ENCODE measurements around the gene SLC12A4. TPM values are rescaled to one million over a fixed set of nuclear protein-coding genes. Genes with fewer than 3 reads are reported as not detected.

Gene SLC12A4
- total RNA-seq, 1 donor from 2014 or later: 8.8 TPM

DNA sequence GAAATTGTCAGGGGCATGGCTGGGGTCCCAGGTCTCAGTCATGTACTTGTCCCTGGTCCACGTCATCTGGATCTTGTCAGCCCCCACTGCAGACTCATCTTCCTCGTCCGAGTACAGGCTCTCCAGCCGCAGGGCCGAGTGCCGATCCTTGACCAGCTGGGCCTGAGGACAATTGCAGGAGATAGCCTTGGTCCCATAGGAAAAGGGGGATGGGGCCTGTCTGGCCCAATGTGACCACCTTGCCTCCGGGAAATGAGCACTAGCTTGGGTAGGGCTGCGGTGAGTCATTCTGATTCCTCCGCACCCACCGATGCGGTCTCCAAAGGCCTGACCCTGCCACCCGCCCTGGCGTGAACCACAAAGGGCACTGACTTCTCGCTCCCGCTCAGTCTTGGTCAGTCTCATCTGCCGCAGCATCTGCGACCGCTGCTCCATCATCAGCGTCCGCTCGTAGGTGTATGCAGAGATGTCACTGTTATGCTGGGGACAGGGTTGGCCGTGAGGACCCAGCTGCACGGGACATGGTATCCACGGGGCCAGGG, 23.0 kb downstream of the SLC12A4 start:
- no peak for DNase-seq (ENCODE audit: low spot score)
- no peak overlapping the region for H2AFZ ChIP-seq (replicated peaks)
- H3K79me2 ChIP-seq (ENCODE audit: low read depth): no peaks in the 10 kb centered on the region
- peaks cover 36% of the 10 kb centered on the region for H3F3A ChIP-seq (ENCODE audit: low read depth)
- no peaks in the 10 kb centered on the region for H3K27me3 ChIP-seq
- H3K4me2 ChIP-seq: no peak overlapping the region
- H3K9ac ChIP-seq: no peak overlapping the region
- Mint-ChIP-seq H3K9me3 (no peaks in the 10 kb centered on the region), H3K27ac (no peak overlapping the region), H3K4me3 (no peak overlapping the region), H3K27me3 (ENCODE audit: insufficient read depth, low read depth) (peaks cover 5% of the 10 kb centered on the region), H3K4me1 (peaks cover 20% of the 10 kb centered on the region), H3K36me3 (no peaks in the 10 kb centered on the region)
- peaks cover 37% of the 10 kb centered on the region for H4K20me1 ChIP-seq (ENCODE audit: low read depth)
- no peak overlapping the region for H3K27ac ChIP-seq
- H3K4me1 ChIP-seq: peaks cover 16% of the 10 kb centered on the region
- no peaks in the 10 kb centered on the region for H3K9me3 ChIP-seq (ENCODE audit: low read depth)
- TF ChIP-seq EZH2phosphoT487 (IDR thresholded peaks at IDR 0.05) (no peak), EZH2 (IDR thresholded peaks at IDR 0.05) (no peak)
- TF ChIP-seq, protein P1, sequence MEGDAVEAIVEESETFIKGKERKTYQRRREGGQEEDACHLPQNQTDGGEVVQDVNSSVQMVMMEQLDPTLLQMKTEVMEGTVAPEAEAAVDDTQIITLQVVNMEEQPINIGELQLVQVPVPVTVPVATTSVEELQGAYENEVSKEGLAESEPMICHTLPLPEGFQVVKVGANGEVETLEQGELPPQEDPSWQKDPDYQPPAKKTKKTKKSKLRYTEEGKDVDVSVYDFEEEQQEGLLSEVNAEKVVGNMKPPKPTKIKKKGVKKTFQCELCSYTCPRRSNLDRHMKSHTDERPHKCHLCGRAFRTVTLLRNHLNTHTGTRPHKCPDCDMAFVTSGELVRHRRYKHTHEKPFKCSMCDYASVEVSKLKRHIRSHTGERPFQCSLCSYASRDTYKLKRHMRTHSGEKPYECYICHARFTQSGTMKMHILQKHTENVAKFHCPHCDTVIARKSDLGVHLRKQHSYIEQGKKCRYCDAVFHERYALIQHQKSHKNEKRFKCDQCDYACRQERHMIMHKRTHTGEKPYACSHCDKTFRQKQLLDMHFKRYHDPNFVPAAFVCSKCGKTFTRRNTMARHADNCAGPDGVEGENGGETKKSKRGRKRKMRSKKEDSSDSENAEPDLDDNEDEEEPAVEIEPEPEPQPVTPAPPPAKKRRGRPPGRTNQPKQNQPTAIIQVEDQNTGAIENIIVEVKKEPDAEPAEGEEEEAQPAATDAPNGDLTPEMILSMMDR (IDR thresholded peaks at IDR 0.05): no peak
- no peak overlapping the region for H3K4me3 ChIP-seq
- no peaks in the 10 kb centered on the region for H3K36me3 ChIP-seq

GRCh38 chr16:67944690-67945391, 23.6 kb downstream of the SLC12A4 start:
- no peak overlapping the region for H3K9ac ChIP-seq
- H3K4me3 ChIP-seq: no peak overlapping the region
- H3K36me3 ChIP-seq: no peaks in the 10 kb centered on the region
- Mint-ChIP-seq H3K27me3 (ENCODE audit: insufficient read depth, low read depth) (peaks cover 5% of the 10 kb centered on the region), H3K4me3 (no peak overlapping the region), H3K27ac (no peak overlapping the region), H3K36me3 (no peaks in the 10 kb centered on the region), H3K9me3 (no peaks in the 10 kb centered on the region), H3K4me1 (peaks cover 20% of the 10 kb centered on the region)
- H3K27me3 ChIP-seq: no peaks in the 10 kb centered on the region
- no peak for DNase-seq (ENCODE audit: low spot score)
- H2AFZ ChIP-seq (replicated peaks): no peak overlapping the region
- TF ChIP-seq EZH2 (IDR thresholded peaks at IDR 0.05) (no peak), EZH2phosphoT487 (IDR thresholded peaks at IDR 0.05) (no peak)
- TF ChIP-seq, protein P1 (IDR thresholded peaks at IDR 0.05): no peak
- peak overlapping the region; percentile 57 for H3K4me2 ChIP-seq
- H4K20me1 ChIP-seq (ENCODE audit: low read depth): peaks cover 37% of the 10 kb centered on the region
- H3K4me1 ChIP-seq: peaks cover 16% of the 10 kb centered on the region
- peak overlapping the region; percentile 78 for H3K27ac ChIP-seq
- H3F3A ChIP-seq (ENCODE audit: low read depth): peaks cover 36% of the 10 kb centered on the region
- no peaks in the 10 kb centered on the region for H3K79me2 ChIP-seq (ENCODE audit: low read depth)
- H3K9me3 ChIP-seq (ENCODE audit: low read depth): no peaks in the 10 kb centered on the region

GRCh38 chr16:67943619-67944504, 24.6 kb downstream of the SLC12A4 start, which contains the start of gene LCAT:
TSS of gene LCAT (minus strand) at chr16:67944120. CDS start at chr16:67944101, 19 bp downstream.
- H3K36me3 ChIP-seq: no peaks in the 10 kb centered on the region
- peaks cover 6% of the 10 kb centered on the region for H3K27me3 Mint-ChIP-seq (ENCODE audit: insufficient read depth, low read depth)
- no peaks in the 10 kb centered on the region for H3K9me3 ChIP-seq (ENCODE audit: low read depth)
- H3K27ac ChIP-seq: peak within 1 kb of the TSS; percentile 78
- peak within 1 kb of the TSS; percentile 57 for H3K4me2 ChIP-seq
- peaks cover 16% of the 10 kb centered on the region for H3K4me1 ChIP-seq
- peaks cover under 1% of the 10 kb centered on the region for H3K36me3 Mint-ChIP-seq
- no peak within 1 kb of the TSS for H3K9ac ChIP-seq
- DNase-seq (ENCODE audit: low spot score): peak; percentile 38
- no peak within 1 kb of the TSS for H2AFZ ChIP-seq (replicated peaks)
- peaks cover 36% of the 10 kb centered on the region for H3F3A ChIP-seq (ENCODE audit: low read depth)
- H3K4me3 ChIP-seq: no peak within 1 kb of the TSS
- H3K4me3 Mint-ChIP-seq: peak within 1 kb of the TSS; percentile 38
- TF ChIP-seq EZH2 (IDR thresholded peaks at IDR 0.05) (no peak), EZH2phosphoT487 (IDR thresholded peaks at IDR 0.05) (no peak)
- TF ChIP-seq, protein P1 (IDR thresholded peaks at IDR 0.05): peak; percentile 20
- H3K4me1 Mint-ChIP-seq: peaks cover 20% of the 10 kb centered on the region
- H3K27me3 ChIP-seq: no peaks in the 10 kb centered on the region
- H4K20me1 ChIP-seq (ENCODE audit: low read depth): peaks cover 37% of the 10 kb centered on the region
- no peaks in the 10 kb centered on the region for H3K79me2 ChIP-seq (ENCODE audit: low read depth)
- H3K9me3 Mint-ChIP-seq: no peaks in the 10 kb centered on the region
- peak within 1 kb of the TSS; percentile 50 for H3K27ac Mint-ChIP-seq

Data from neural progenitor cell (in vitro differentiated cells).